Measurements from ENCODE around the gene ELK4.

- no peak for TF ChIP-seq CTCF (IDR thresholded peaks at IDR 0.05)
- no peak for TF ChIP-seq ZFX (IDR thresholded peaks at IDR 0.05; ENCODE audit: borderline replicate concordance)
Measured at GRCh38 chr1:205595435-205595834, 36.4 kb downstream of the ELK4 start.

Data from 22Rv1 (cell line).